ENCODE results near the gene MLH3. TPM values are rescaled to one million over a fixed set of nuclear protein-coding genes. Genes with fewer than 3 reads are reported as not detected.

MLH3 gene
- total RNA-seq, 2 experiments from 2014 or later, result 13.2 to 14.4 TPM

- TF ChIP-seq CTCF (IDR thresholded peaks at IDR 0.05), result no peak
- H3K27me3 Mint-ChIP-seq, result no peaks in the 10 kb centered on the region
- H3K36me3 Mint-ChIP-seq (ENCODE audit: low read depth), result peaks cover 96% of the 10 kb centered on the region
- ChIA-PET CTCF (interaction anchor here (1.5 kb wide), 1 partner anchor 105 kb away, joined by 3 read pairs; no protein-coding TSS in a partner anchor), POLR2A (no interaction called here)
- Histone ChIP-seq H3K4me1 (ENCODE audit: insufficient read depth, low read length) (no peaks in the 10 kb centered on the region), H3K9me3 (ENCODE audit: control insufficient read depth in 1 of 2, insufficient read depth in 1 of 2, low read length in 2 of 2) (no peaks in the 10 kb centered on the region), H3K4me3 (ENCODE audit: low read length) (no peak overlapping the region), H3K27me3 (ENCODE audit: control insufficient read depth in 1 of 2, insufficient read depth in 2 of 2, low read length in 2 of 2) (no peaks in the 10 kb centered on the region), H3K27ac (ENCODE audit: low read depth in 1 of 2, low read length in 2 of 2) (no peak overlapping the region), H3K36me3 (ENCODE audit: insufficient read depth, low read length) (peaks cover 79% of the 10 kb centered on the region)
- DNase-seq, result no peak
- no peak overlapping the region for H3K4me3 Mint-ChIP-seq
- intact Hi-C loops (cut with DNase I, micrococcal nuclease), result no loop called here
- peaks cover 33% of the 10 kb centered on the region for H3K4me1 Mint-ChIP-seq (ENCODE audit: low read depth)
- no peak for ATAC-seq (ENCODE audit: poor library complexity)
- H3K27ac Mint-ChIP-seq, result peak overlapping the region; percentile 1
- H3K9me3 Mint-ChIP-seq, result no peaks in the 10 kb centered on the region
These were observed 40.7 kb downstream of the MLH3 start for GRCh38 chr14:75010472-75011093.

- no peak for DNase-seq
- TF ChIP-seq CTCF (IDR thresholded peaks at IDR 0.05), result no peak
- Mint-ChIP-seq H3K27me3 (no peaks in the 10 kb centered on the region), H3K9me3 (no peaks in the 10 kb centered on the region), H3K36me3 (ENCODE audit: low read depth) (peaks cover 97% of the 10 kb centered on the region), H3K4me3 (no peak overlapping the region), H3K4me1 (ENCODE audit: low read depth) (peaks cover 45% of the 10 kb centered on the region), H3K27ac (no peak overlapping the region)
- H3K4me3 ChIP-seq (ENCODE audit: low read length), result no peak overlapping the region
- peaks cover 9% of the 10 kb centered on the region for H3K4me1 ChIP-seq (ENCODE audit: insufficient read depth, low read length)
- intact Hi-C loops (cut with DNase I, micrococcal nuclease), result loop anchor here in 1 of 2 experiments (10.0 kb wide), 1 partner anchor 56 kb away; the partner anchor contains the start of genes ACYP1 and ZC2HC1C
- no peaks in the 10 kb centered on the region for H3K9me3 ChIP-seq (ENCODE audit: control insufficient read depth in 1 of 2, insufficient read depth in 1 of 2, low read length in 2 of 2)
- peaks cover 78% of the 10 kb centered on the region for H3K36me3 ChIP-seq (ENCODE audit: insufficient read depth, low read length)
- ChIA-PET CTCF (no interaction called here), POLR2A (no interaction called here)
- no peak for ATAC-seq (ENCODE audit: poor library complexity)
- H3K27me3 ChIP-seq (ENCODE audit: control insufficient read depth in 1 of 2, insufficient read depth in 2 of 2, low read length in 2 of 2), result no peaks in the 10 kb centered on the region
- H3K27ac ChIP-seq (ENCODE audit: low read depth in 1 of 2, low read length in 2 of 2), result no peak overlapping the region
These were observed 42.1 kb downstream of the MLH3 start for GRCh38 chr14:75009176-75009575.

- ATAC-seq (ENCODE audit: poor library complexity), result no peak
- ChIA-PET CTCF (interaction anchor here (0.6 to 0.7 kb wide), 2 partner anchors 212 to 1638 kb away, joined by 3 read pairs; no protein-coding TSS in a partner anchor), POLR2A (no interaction called here)
- DNase-seq, result no peak
- Mint-ChIP-seq H3K27ac (peak overlapping the region; percentile 93), H3K4me1 (ENCODE audit: low read depth) (peaks cover 64% of the 10 kb centered on the region), H3K4me3 (peak overlapping the region; percentile 7), H3K9me3 (no peaks in the 10 kb centered on the region), H3K27me3 (no peaks in the 10 kb centered on the region), H3K36me3 (ENCODE audit: low read depth) (peaks cover 81% of the 10 kb centered on the region)
- no peak overlapping the region for H3K4me3 ChIP-seq (ENCODE audit: low read length)
- H3K27me3 ChIP-seq (ENCODE audit: control insufficient read depth in 1 of 2, insufficient read depth in 2 of 2, low read length in 2 of 2), result no peaks in the 10 kb centered on the region
- no peak overlapping the region for H3K27ac ChIP-seq (ENCODE audit: low read depth in 1 of 2, low read length in 2 of 2)
- peaks cover 28% of the 10 kb centered on the region for H3K4me1 ChIP-seq (ENCODE audit: insufficient read depth, low read length)
- intact Hi-C loops (cut with DNase I, micrococcal nuclease), result loop anchor here (2.0 to 10.0 kb wide), 2 partner anchors 41 to 59 kb away; partner anchors contain the start of genes ACYP1 (in 1 of the 2) and ZC2HC1C (in 1 of the 2)
- H3K9me3 ChIP-seq (ENCODE audit: control insufficient read depth in 1 of 2, insufficient read depth in 1 of 2, low read length in 2 of 2), result no peaks in the 10 kb centered on the region
- peaks cover 57% of the 10 kb centered on the region for H3K36me3 ChIP-seq (ENCODE audit: insufficient read depth, low read length)
- no peak for TF ChIP-seq CTCF (IDR thresholded peaks at IDR 0.05)
These were observed 45.9 kb downstream of the MLH3 start for GRCh38 chr14:75005357-75005756.

Measured in CD4-positive, alpha-beta T cell (primary cell).